Heart right ventricle (tissue), 16 donors: ENCODE data around the gene CCDC27. TPM values are rescaled to one million over a fixed set of nuclear protein-coding genes. Genes with fewer than 3 reads are reported as not detected.

Experiments
- ATAC-seq, 8 donors: fragments of 200-7000 bp; cut with Tn5 transposase; one replicate each; pipeline ENCODE4 v1.9.1; 2020; ENCODE audit warnings: mild to moderate bottlenecking in 8 of 8, moderate library complexity in 8 of 8, moderate number of reproducible peaks in 1 of 8
- DNase-seq, 2 donors: peaks; one replicate each; pipeline ENCODE4 v3.0.0-alpha.2; 2020
- H3K27ac ChIP-seq, 10 donors: fragments of 200-600 bp; sonication (generic) in 2 of 10; one replicate each; pipeline versions ENCODE4 v1.5.0 to v1.8.0; 2020 to 2022; ENCODE audit warnings: mild to moderate bottlenecking in 3 of 10
- H3K27me3 ChIP-seq, 7 donors: fragments of 200-600 bp; one replicate each; pipeline ENCODE4 v1.8.0; 2021 to 2022; ENCODE audit warnings: mild to moderate bottlenecking in 2 of 7
- H3K36me3 ChIP-seq, 9 donors: fragments of 200-600 bp; sonication (generic) in 1 of 9; one replicate each; pipeline versions ENCODE4 v1.5.0 to v1.8.0; 2020 to 2022; ENCODE audit warnings: mild to moderate bottlenecking in 2 of 9
- H3K4me1 ChIP-seq, 9 donors: fragments of 200-600 bp; sonication (generic) in 1 of 9; one replicate each; pipeline versions ENCODE4 v1.5.0 to v1.8.0; 2020 to 2022; ENCODE audit warnings: mild to moderate bottlenecking in 4 of 9
- H3K4me3 ChIP-seq, 10 donors: fragments of 200-600 bp; sonication (generic) in 2 of 10; one replicate each; pipeline versions ENCODE4 v1.5.0 to v1.8.0; 2020 to 2022; ENCODE audit warnings: mild to moderate bottlenecking in 7 of 10, moderate library complexity in 2 of 10
- H3K9me3 ChIP-seq, 11 donors: fragments of 200-600 bp in 10 of 11; sonication (generic) in 2 of 11; one replicate each; pipeline versions ENCODE4 v1.5.0 to v1.8.0; 2013 to 2022; ENCODE audit warnings: mild to moderate bottlenecking in 2 of 11, control low read depth in 1 of 11, moderate library complexity in 1 of 11
- CTCF ChIP-seq, 9 donors: fragments of 200-600 bp; sonication (generic) in 2 of 9; IDR thresholded peaks; one replicate each; pipeline versions ENCODE4 v1.5.0 to v1.8.0; 2021 to 2022; ENCODE audit warnings: antibody characterized with exemption in 9 of 9, mild to moderate bottlenecking in 5 of 9, moderate library complexity in 1 of 9
- WGBS, 2 donors: extraction: QIAGEN DNeasy Blood & Tissue Kit; methylation state at CpG; one replicate each; pipeline ENCODE4 v1.1.7; 2013; ENCODE audit warnings: inconsistent platforms in 1 of 2; 5-methylcytosine and 5-hydroxymethylcytosine counted together
- intact Hi-C, 10 donors: fragments of 100-400 bp; cut with DNase I; formaldehyde crosslinking; loops; one replicate each; pipeline versions ENCODE4 v1.11.1 to v1.14.2; 2022
- polyA plus RNA-seq, 2 donors: library from polyadenylated mRNA; stranded (reverse); fragments of 200-250 nt; gene quantifications; one replicate each; pipeline ENCODE4 v1.2.3, GENCODE V29; 2013
- total RNA-seq, 10 donors: library from RNA; stranded (reverse); fragmentation: NEBNext Ultra II Directional in 3 of 10; extraction: Animal tissue kit (Norgen Biotek cat#: 25700) in 3 of 10; gene quantifications; one replicate each; pipeline versions ENCODE4 v1.2.1 to v1.2.4, GENCODE V29; 2021 to 2023
- donor health status: Arrhythmogenic right ventricular cardiomyopathy.
- donor health status: ischemic (EF 13 %, LVEDD 7.1; RV severe dilation, severe dysfunction).
- donor health status: healthy with polysubstance abuse.
- donor health status: DM: no; HTN: yes; CAD: no.
- donor health status: DM: no; HTN: no; CAD: no.
- donor health status: ischemic (EF 25% LVEDD 6.9; RV normal size, moderate dysfunction).
- donor health status: ischemic (EF 25% LVEDD 5.7; RV mildly dilated, moderate dysfunction).
- donor health status: healthy.
- donor health status: DM: yes; HTN: yes; CAD: no.
- donor health status: Ischemic cardiomyopathy.
- donor health status: ischemic (EF 35%, LVEDD 5.7; RV mildly dilated, moderate dysfunction).
- donor health status: nonischemic (EF 11% LVEDD 7.7; RV severe dilation, severe dysfunction).
- donor health status: DM: yes; HTN: yes; CAD: no.
- donor health status: PGD.
- donor health status: ischemic (EF 29% LVEDD 5.4; RV normal size, mild dysfunction).
- donor health status: nonischemic (EF 23%, LVEDD 6.1; RV moderate dilation, normal function).

CCDC27 gene
- total and polyA plus RNA-seq, 12 donors = 0.03 TPM; not detected in 11

GRCh38 chr1:3712573-3713535 lies 39.4 kb upstream of the CCDC27 start:
- no peak for TF ChIP-seq CTCF (IDR thresholded peaks at IDR 0.05)
- H3K4me1 ChIP-seq = peaks cover 0 to 23% (median 10%) of the 10 kb centered on the region in 9 donors
- intact Hi-C loops = no loop called here
- peaks cover 0 to 70% (median 45%) of the 10 kb centered on the region in 7 donors for H3K27me3 ChIP-seq
- H3K36me3 ChIP-seq = no peaks in the 10 kb centered on the region
- peak overlapping the region in 1 of 10 donors; percentile 54 for H3K27ac ChIP-seq
- DNase-seq (peak; percentile 60 to 76), ATAC-seq (peak; percentile 41 to 88 (median 76))
- 44 to 51% methylated on average over 18 to 19 of the region's 19 CpGs for WGBS, 2 donors
- H3K9me3 ChIP-seq = no peaks in the 10 kb centered on the region
- H3K4me3 ChIP-seq = no peak overlapping the region

GRCh38 chr1:3713840-3714239 lies 38.4 kb upstream of the CCDC27 start:
- ATAC-seq (no peak), DNase-seq (no peak)
- Histone ChIP-seq H3K9me3 (no peaks in the 10 kb centered on the region), H3K27ac (peak overlapping the region in 1 of 10 donors; percentile 54), H3K4me1 (peaks cover 0 to 31% (median 10%) of the 10 kb centered on the region in 9 donors), H3K27me3 (peaks cover 0 to 70% (median 35%) of the 10 kb centered on the region in 7 donors), H3K36me3 (no peaks in the 10 kb centered on the region), H3K4me3 (no peak overlapping the region)
- TF ChIP-seq CTCF (IDR thresholded peaks at IDR 0.05) = no peak
- intact Hi-C loops = no loop called here
- WGBS, 2 donors = 86 to 88% methylated on average over 7 of the region's 7 CpGs

GRCh38 chr1:3714284-3714741 lies 37.9 kb upstream of the CCDC27 start:
- H3K27ac ChIP-seq = peak overlapping the region in 2 of 10 donors; percentile 9 to 54
- H3K27me3 ChIP-seq = peaks cover 0 to 66% (median 30%) of the 10 kb centered on the region in 7 donors
- TF ChIP-seq CTCF (IDR thresholded peaks at IDR 0.05) = no peak
- H3K4me1 ChIP-seq = peaks cover 0 to 36% (median 15%) of the 10 kb centered on the region in 9 donors
- H3K36me3 ChIP-seq = no peaks in the 10 kb centered on the region
- DNase-seq (peak in 1 of 2 donors; percentile 68), ATAC-seq (peak; percentile 24 to 67 (median 54))
- H3K9me3 ChIP-seq = no peaks in the 10 kb centered on the region
- intact Hi-C loops = no loop called here
- 36 to 45% methylated on average over 10 of the region's 10 CpGs for WGBS, 2 donors
- no peak overlapping the region for H3K4me3 ChIP-seq

GRCh38 chr1:3714814-3715213 lies 37.4 kb upstream of the CCDC27 start:
- H3K27me3 ChIP-seq = peaks cover 0 to 61% (median 27%) of the 10 kb centered on the region in 7 donors
- intact Hi-C loops = no loop called here
- H3K4me3 ChIP-seq = no peak overlapping the region
- no peaks in the 10 kb centered on the region for H3K36me3 ChIP-seq
- H3K4me1 ChIP-seq = peaks cover 0 to 40% (median 17%) of the 10 kb centered on the region in 9 donors
- 68 to 79% methylated on average over 10 of the region's 10 CpGs for WGBS, 2 donors
- ATAC-seq (no peak), DNase-seq (no peak)
- H3K27ac ChIP-seq = peak overlapping the region in 1 of 10 donors; percentile 54
- no peaks in the 10 kb centered on the region for H3K9me3 ChIP-seq
- TF ChIP-seq CTCF (IDR thresholded peaks at IDR 0.05) = no peak
